ENCODE results near the gene KCTD15. TPM values are rescaled to one million over a fixed set of nuclear protein-coding genes. Genes with fewer than 3 reads are reported as not detected.

Gene KCTD15
- total and polyA plus RNA-seq, 7 donors: 2.1 to 9.1 (median 5.7) TPM

- intact Hi-C loops (cut with DNase I): loop anchor here (5.0 to 10.0 kb wide), 7 partner anchors 233 to 953 kb away; partner anchors contain the start of gene PEPD (in 1 of the 2)
- DNase-seq (no peak), ATAC-seq (no peak)
- Histone ChIP-seq H3K9me3 (no peaks in the 10 kb centered on the region), H3K36me3 (ENCODE audit: insufficient read depth in 1 of 2, low read depth in 1 of 2) (no peaks in the 10 kb centered on the region), H3K4me3 (no peak overlapping the region), H3K27me3 (ENCODE audit: insufficient read depth in 3 of 3, low read length in 2 of 3) (peaks cover 0 to 31% (median 0%) of the 10 kb centered on the region in 3 donors), H3K4me1 (no peaks in the 10 kb centered on the region), H3K27ac (no peak overlapping the region)
- 93 to 94% (median 93%) methylated on average over 70 to 72 of the region's 72 CpGs for WGBS, 3 donors
- TF ChIP-seq CTCF (IDR thresholded peaks at IDR 0.05): no peak
Measured at GRCh38 chr19:33772102-33772857, 24.4 kb upstream of the KCTD15 start.

- no peaks in the 10 kb centered on the region for H3K36me3 ChIP-seq (ENCODE audit: insufficient read depth in 1 of 2, low read depth in 1 of 2)
- 92 to 95% (median 93%) methylated on average over 23 of the region's 23 CpGs for WGBS, 3 donors
- no peak for TF ChIP-seq CTCF (IDR thresholded peaks at IDR 0.05)
- DNase-seq (no peak), ATAC-seq (no peak)
- no peak overlapping the region for H3K27ac ChIP-seq
- peaks cover 0 to 29% (median 0%) of the 10 kb centered on the region in 3 donors for H3K27me3 ChIP-seq (ENCODE audit: insufficient read depth in 3 of 3, low read length in 2 of 3)
- no peaks in the 10 kb centered on the region for H3K4me1 ChIP-seq
- no peak overlapping the region for H3K4me3 ChIP-seq
- intact Hi-C loops (cut with DNase I): loop anchor here (5.0 to 10.0 kb wide), 7 partner anchors 232 to 952 kb away; partner anchors contain the start of gene PEPD (in 1 of the 2)
- no peaks in the 10 kb centered on the region for H3K9me3 ChIP-seq
Measured at GRCh38 chr19:33772858-33773180, 23.9 kb upstream of the KCTD15 start.

- WGBS, 3 donors: 37 to 45% (median 43%) methylated on average over 6 of the region's 6 CpGs
- ATAC-seq (no peak), DNase-seq (no peak)
- no peaks in the 10 kb centered on the region for H3K9me3 ChIP-seq
- intact Hi-C loops (cut with DNase I): loop anchor here (5.0 to 10.0 kb wide), 7 partner anchors 231 to 951 kb away; partner anchors contain the start of gene PEPD (in 1 of the 2)
- no peak overlapping the region for H3K27ac ChIP-seq
- no peaks in the 10 kb centered on the region for H3K36me3 ChIP-seq (ENCODE audit: insufficient read depth in 1 of 2, low read depth in 1 of 2)
- no peak for TF ChIP-seq CTCF (IDR thresholded peaks at IDR 0.05)
- H3K27me3 ChIP-seq (ENCODE audit: insufficient read depth in 3 of 3, low read length in 2 of 3): peaks cover 0 to 33% (median 0%) of the 10 kb centered on the region in 3 donors
- no peaks in the 10 kb centered on the region for H3K4me1 ChIP-seq
- no peak overlapping the region for H3K4me3 ChIP-seq
Measured at GRCh38 chr19:33773704-33774624, 22.7 kb upstream of the KCTD15 start.

GRCh38 chr19:33774751-33775150 lies 21.9 kb upstream of the KCTD15 start:
- intact Hi-C loops (cut with DNase I): loop anchor here (5.0 to 10.0 kb wide), 9 partner anchors 230 to 950 kb away; partner anchors contain the start of gene PEPD (in 1 of the 2)
- WGBS, 3 donors: 56 to 71% (median 69%) methylated on average over 6 of the region's 6 CpGs
- H3K36me3 ChIP-seq (ENCODE audit: insufficient read depth in 1 of 2, low read depth in 1 of 2): no peaks in the 10 kb centered on the region
- H3K27me3 ChIP-seq (ENCODE audit: insufficient read depth in 3 of 3, low read length in 2 of 3): peaks cover 0 to 33% (median 4%) of the 10 kb centered on the region in 3 donors
- no peak for ATAC-seq
- H3K4me1 ChIP-seq: no peaks in the 10 kb centered on the region
- no peak overlapping the region for H3K4me3 ChIP-seq
- no peak for TF ChIP-seq CTCF (IDR thresholded peaks at IDR 0.05)
- no peak for DNase-seq
- no peaks in the 10 kb centered on the region for H3K9me3 ChIP-seq
- H3K27ac ChIP-seq: no peak overlapping the region
